Activated T-cell treated with anti-CD3 and anti-CD28 coated beads, Interleukin-2, amount 50 U/mL, for 24 hours (primary cell): ENCODE results near the gene CNOT6L.

Experiments
- DNase-seq: peaks from one replicate; pipeline ENCODE4 v3.0.0-alpha.2; 2020
- H3K27ac Mint-ChIP-seq: 2 replicates; pipeline ENCODE4 v1.8.0; 2020; ENCODE audit warnings: mild to moderate bottlenecking, mixed read lengths
- H3K27me3 Mint-ChIP-seq: 2 replicates; pipeline ENCODE4 v1.8.0; 2020; ENCODE audit warnings: mixed read lengths
- H3K36me3 Mint-ChIP-seq: 2 replicates; pipeline ENCODE4 v1.8.0; 2020; ENCODE audit warnings: low read depth, mixed read lengths
- H3K4me1 Mint-ChIP-seq: 2 replicates; pipeline ENCODE4 v1.8.0; 2020; ENCODE audit warnings: low read depth, mixed read lengths
- H3K4me3 Mint-ChIP-seq: 2 replicates; pipeline ENCODE4 v1.8.0; 2020; ENCODE audit warnings: mild to moderate bottlenecking, moderate library complexity, mixed read lengths
- H3K9me3 Mint-ChIP-seq: 2 replicates; pipeline ENCODE4 v1.8.0; 2020; ENCODE audit warnings: mixed read lengths

The CNOT6L gene

DNA sequence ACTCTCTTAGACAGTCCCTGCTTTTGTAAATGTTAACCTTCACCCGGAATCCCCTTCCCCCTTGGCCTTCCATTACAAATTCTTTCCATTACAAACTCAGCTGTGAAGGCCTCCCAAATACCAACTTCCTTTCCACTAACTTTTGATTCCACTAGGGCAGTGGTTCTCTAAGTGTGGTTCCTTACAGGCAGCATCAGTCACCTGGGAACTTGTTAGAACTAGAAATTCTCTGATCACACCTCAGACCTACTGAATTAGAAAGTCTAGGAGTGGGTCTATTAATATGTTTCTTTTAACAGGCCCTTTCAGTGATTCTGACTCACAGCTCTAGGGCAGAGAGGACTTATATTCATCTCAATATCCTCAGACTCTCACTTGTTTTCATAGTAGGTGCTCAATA is 24.5 kb upstream of the CNOT6L start:
- H3K36me3 Mint-ChIP-seq = no peaks in the 10 kb centered on the region
- peak overlapping the region; percentile 80 for H3K27ac Mint-ChIP-seq
- H3K4me1 Mint-ChIP-seq = peaks cover 28% of the 10 kb centered on the region
- no peak overlapping the region for H3K4me3 Mint-ChIP-seq
- no peaks in the 10 kb centered on the region for H3K27me3 Mint-ChIP-seq
- no peak for DNase-seq
- H3K9me3 Mint-ChIP-seq = peaks cover 2% of the 10 kb centered on the region

DNA sequence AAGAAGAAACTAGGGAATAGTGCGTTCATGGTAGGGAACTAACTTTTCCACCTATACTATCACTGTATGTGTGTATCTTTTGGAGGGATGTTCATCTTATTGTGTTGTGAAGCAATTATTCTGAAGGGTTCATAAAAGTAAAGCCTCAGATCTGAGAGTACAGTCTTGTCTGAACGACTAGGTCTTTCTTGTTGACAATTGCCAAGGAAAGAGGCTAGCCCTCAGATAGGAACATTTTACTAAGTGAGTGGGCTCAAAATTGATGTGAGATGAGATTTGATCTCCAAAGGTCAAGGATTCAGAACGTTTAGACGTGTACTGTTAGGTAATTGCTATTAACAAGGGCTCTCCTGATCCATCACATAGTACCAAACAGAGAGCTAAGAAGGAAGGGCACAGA is 15.2 kb upstream of the CNOT6L start:
- H3K27ac Mint-ChIP-seq = no peak overlapping the region
- no peak for DNase-seq

DNA sequence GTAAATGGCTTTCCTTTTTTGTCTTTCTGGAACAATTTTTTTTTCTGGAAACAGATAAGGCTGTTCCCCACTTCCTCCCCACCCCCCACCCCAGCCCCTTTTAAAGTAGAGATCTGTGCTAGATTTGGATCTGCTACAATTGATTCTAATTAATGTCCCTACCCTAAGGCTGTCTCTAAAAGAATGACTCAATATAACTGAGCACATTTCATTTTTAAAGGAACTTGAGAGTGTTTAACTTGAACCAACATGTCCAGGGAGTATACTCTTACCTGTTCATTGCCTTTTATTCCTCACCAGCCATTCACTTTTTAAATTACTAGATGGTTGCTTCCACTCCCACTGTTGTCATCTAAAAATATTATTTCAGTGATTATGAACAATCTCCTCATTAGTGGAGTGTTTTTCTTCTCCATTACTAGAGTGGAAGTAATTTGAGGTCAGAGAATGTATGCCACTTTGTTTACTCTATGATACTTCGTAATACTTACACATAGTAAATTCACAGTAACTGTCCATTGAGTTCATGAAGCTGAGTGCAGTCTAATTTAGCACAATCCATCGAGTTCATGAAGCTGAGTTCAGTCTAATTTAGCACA is 14.1 kb upstream of the CNOT6L start:
- Mint-ChIP-seq H3K27ac (no peak overlapping the region), H3K4me3 (no peak overlapping the region), H3K9me3 (no peaks in the 10 kb centered on the region), H3K36me3 (no peaks in the 10 kb centered on the region), H3K4me1 (peaks cover 14% of the 10 kb centered on the region), H3K27me3 (no peaks in the 10 kb centered on the region)
- no peak for DNase-seq

More for the DNA sequence above, 15.2 kb upstream of the CNOT6L start:
- Mint-ChIP-seq H3K4me3 (no peak overlapping the region), H3K27me3 (no peaks in the 10 kb centered on the region), H3K36me3 (no peaks in the 10 kb centered on the region), H3K4me1 (peaks cover 10% of the 10 kb centered on the region), H3K9me3 (no peaks in the 10 kb centered on the region)

DNA sequence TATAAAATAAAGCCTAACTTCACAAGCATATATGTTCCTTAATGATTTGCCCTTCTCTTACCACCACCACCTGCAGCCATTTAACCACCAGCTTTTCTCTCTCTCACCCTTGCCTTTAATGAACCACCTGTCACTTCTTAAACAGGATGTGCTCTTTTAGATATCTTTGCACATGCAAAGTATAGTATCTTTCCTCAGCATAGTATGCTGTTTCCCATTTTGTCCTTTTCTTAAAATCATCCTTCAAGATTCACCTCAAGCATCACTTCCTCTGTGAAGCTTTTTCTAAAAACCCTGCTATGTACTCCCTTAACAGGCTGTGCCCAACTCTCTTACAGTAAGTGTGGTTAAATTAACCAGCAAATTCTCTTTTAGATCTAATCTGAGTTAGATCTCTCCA is 8.2 kb upstream of the CNOT6L start:
- Mint-ChIP-seq H3K4me1 (peaks cover 35% of the 10 kb centered on the region), H3K4me3 (no peak overlapping the region), H3K36me3 (no peaks in the 10 kb centered on the region), H3K27ac (peak overlapping the region; percentile 84), H3K27me3 (no peaks in the 10 kb centered on the region), H3K9me3 (no peaks in the 10 kb centered on the region)
- no peak for DNase-seq

DNA sequence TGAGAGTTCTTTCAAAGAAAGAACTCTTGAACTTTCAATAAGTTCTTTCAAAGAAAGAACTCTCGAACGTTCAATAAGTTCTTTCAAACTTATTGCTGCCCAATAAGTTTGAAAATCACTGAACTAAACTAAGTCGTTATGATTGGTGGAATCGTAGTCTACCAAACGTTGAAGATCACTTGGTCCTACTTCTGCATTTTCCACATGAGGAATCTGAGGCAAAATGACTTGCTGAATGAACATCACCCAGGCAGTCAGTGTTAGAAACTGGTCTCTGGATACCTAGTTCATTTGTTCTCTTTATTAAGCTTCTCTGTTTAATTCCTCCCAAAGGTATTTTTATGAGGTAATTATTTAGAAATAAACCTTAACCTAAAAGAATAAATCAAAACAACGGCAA is 7.1 kb upstream of the CNOT6L start:
- no peaks in the 10 kb centered on the region for H3K36me3 Mint-ChIP-seq
- no peak for DNase-seq
- H3K27ac Mint-ChIP-seq = no peak overlapping the region
- H3K4me3 Mint-ChIP-seq = no peak overlapping the region
- H3K4me1 Mint-ChIP-seq = peaks cover 45% of the 10 kb centered on the region
- no peaks in the 10 kb centered on the region for H3K9me3 Mint-ChIP-seq
- no peaks in the 10 kb centered on the region for H3K27me3 Mint-ChIP-seq

DNA sequence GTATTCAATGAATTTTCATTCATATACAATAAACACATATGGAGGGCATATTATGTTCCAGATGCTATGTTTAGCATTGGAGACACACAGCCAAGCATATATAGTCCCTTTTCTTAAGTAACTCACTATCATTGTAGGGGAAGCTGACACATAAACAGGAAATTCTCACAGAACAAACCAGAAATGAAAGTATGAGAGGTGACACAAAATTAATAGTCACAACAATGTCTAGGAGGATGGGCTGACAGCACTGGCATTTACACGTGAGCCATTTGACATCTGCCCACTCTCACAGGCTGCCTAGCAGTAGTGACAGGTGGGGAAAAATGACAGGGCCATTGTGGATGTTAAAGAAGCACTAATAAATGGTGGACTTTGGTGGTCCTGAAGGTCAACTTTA is 2.6 kb upstream of the CNOT6L start:
- peaks cover 28% of the 10 kb centered on the region for H3K36me3 Mint-ChIP-seq
- no peaks in the 10 kb centered on the region for H3K9me3 Mint-ChIP-seq
- peak overlapping the region; percentile 99 for H3K27ac Mint-ChIP-seq
- peaks cover 43% of the 10 kb centered on the region for H3K4me1 Mint-ChIP-seq
- no peaks in the 10 kb centered on the region for H3K27me3 Mint-ChIP-seq
- H3K4me3 Mint-ChIP-seq = peak overlapping the region; percentile 93
- peak; percentile 33 for DNase-seq

DNA sequence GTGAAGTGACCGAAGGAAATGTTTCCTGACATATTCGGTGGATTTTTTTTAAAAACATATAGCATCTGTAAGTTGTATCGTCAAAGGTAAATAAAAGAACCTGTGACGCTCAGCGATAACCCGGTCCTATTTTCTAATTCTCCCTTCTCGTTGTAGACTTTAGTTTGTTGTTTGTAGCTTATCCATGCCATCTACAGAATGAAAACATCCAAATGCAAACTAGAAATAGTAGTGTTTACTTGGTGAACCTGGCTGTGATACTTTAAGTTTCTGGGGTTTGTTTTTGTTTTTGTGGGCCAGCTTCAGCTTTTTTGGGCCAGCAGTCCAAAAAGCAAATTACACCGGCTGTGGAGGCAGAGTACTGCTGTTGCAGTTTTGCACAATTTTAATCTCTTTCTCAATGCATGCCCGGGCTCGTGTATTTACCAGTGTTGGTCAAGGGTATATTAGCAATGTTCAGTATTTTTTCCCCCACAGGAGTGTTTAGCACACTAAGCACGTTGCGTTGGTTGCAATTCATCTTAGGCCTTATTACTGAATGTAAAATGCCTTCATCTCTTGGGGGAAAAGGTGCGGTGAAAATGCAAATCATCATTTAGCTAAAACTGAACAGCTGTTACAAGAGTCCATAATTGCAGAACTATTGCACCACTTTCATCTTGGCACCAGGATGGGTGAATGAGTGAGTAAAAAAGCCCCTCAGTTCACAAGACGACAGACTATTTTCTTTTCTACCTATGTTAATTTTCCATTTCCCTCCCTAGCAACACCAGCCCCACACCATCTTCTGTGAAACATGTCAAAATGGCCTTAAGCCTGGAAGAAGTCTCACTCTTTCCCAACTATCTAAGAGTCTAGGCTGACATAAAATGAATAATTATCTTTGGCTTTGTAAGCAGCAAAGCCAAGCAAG is 1.7 kb upstream of the CNOT6L start:
- Mint-ChIP-seq H3K4me3 (peak overlapping the region; percentile 93), H3K4me1 (peaks cover 41% of the 10 kb centered on the region)
- peak; percentile 33 for DNase-seq

GRCh38 chr4:77819843-77820648 is 878 bp upstream of the CNOT6L start:
- no peaks in the 10 kb centered on the region for H3K27me3 Mint-ChIP-seq
- H3K4me1 Mint-ChIP-seq = peaks cover 46% of the 10 kb centered on the region
- peak overlapping the region; percentile 93 for H3K4me3 Mint-ChIP-seq
- peak; percentile 96 for DNase-seq
- no peaks in the 10 kb centered on the region for H3K9me3 Mint-ChIP-seq
- peak overlapping the region; percentile 99 for H3K27ac Mint-ChIP-seq
- H3K36me3 Mint-ChIP-seq = peaks cover 30% of the 10 kb centered on the region

More for the DNA sequence above, 1.7 kb upstream of the CNOT6L start:
- Mint-ChIP-seq H3K9me3 (no peaks in the 10 kb centered on the region), H3K27me3 (no peaks in the 10 kb centered on the region), H3K27ac (peak overlapping the region; percentile 99), H3K36me3 (peaks cover 30% of the 10 kb centered on the region)

DNA sequence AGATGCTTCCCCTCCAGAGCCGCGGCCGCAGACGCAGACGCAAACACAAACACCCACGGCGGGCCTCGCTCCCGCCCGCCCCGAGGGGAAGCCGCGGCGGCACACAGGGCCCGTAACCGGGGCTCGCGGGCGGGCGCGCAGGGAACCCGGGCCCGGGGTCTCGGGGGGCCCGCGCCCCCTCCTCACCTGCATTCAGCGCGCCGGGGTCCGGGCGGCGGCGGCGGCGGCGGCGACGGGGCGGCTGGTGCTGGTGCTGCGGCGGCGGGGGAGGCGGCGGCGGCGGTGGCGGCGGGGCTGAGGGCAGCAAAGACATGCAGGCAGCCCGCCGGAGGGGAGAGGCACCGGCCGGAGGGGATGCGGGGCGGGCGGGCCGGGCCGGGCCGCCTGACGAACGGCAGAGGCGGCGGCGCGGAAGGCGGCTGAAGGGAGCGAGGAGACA is 255 bp upstream of the CNOT6L start:
- Mint-ChIP-seq H3K36me3 (peaks cover 32% of the 10 kb centered on the region), H3K27me3 (no peaks in the 10 kb centered on the region), H3K27ac (peak overlapping the region; percentile 98), H3K9me3 (no peaks in the 10 kb centered on the region), H3K4me1 (peaks cover 52% of the 10 kb centered on the region), H3K4me3 (peak overlapping the region; percentile 94)
- DNase-seq = no peak

DNA sequence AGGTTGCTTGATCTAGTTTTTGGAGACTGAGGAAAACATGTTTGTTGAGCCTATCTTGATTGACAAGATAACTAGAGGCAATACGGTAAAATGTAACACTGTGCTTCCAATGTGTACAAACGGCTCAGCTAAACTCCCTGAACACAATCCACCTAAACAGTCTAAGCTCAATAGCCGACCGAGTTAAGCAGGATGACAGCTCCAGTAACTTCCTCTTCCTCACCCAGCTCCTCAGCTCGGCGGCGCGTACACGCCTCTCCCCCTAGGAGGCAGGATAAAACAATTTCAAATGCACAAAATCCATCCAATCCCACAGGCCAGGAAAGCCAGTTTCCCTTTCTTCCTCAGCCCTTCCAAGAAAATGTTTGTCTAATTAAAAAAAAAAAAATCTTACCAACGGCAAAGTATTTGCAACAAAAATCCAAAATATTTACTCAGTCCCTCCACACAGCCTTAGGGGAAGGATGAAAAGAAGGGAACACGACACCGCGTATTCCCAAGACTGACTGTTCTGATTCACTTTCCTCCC is 1.0 kb downstream of the CNOT6L start:
- H3K27ac Mint-ChIP-seq = peak overlapping the region; percentile 97
- H3K4me1 Mint-ChIP-seq = peaks cover 64% of the 10 kb centered on the region
- H3K27me3 Mint-ChIP-seq = no peaks in the 10 kb centered on the region
- peak; percentile 49 for DNase-seq
- peaks cover 33% of the 10 kb centered on the region for H3K36me3 Mint-ChIP-seq
- H3K4me3 Mint-ChIP-seq = peak overlapping the region; percentile 95
- no peaks in the 10 kb centered on the region for H3K9me3 Mint-ChIP-seq

GRCh38 chr4:77817304-77818072 is 1.7 kb downstream of the CNOT6L start:
- DNase-seq = no peak
- Mint-ChIP-seq H3K4me3 (peak overlapping the region; percentile 95), H3K4me1 (peaks cover 66% of the 10 kb centered on the region), H3K27ac (peak overlapping the region; percentile 97), H3K36me3 (peaks cover 36% of the 10 kb centered on the region), H3K9me3 (no peaks in the 10 kb centered on the region), H3K27me3 (no peaks in the 10 kb centered on the region)

GRCh38 chr4:77816546-77816945 is 2.6 kb downstream of the CNOT6L start:
- Mint-ChIP-seq H3K27ac (peak overlapping the region; percentile 85), H3K9me3 (no peaks in the 10 kb centered on the region), H3K4me1 (peaks cover 65% of the 10 kb centered on the region), H3K36me3 (peaks cover 42% of the 10 kb centered on the region), H3K27me3 (no peaks in the 10 kb centered on the region), H3K4me3 (peak overlapping the region; percentile 64)
- DNase-seq = no peak

- Mint-ChIP-seq H3K27me3 (no peaks in the 10 kb centered on the region), H3K4me3 (peak overlapping the region; percentile 39), H3K9me3 (no peaks in the 10 kb centered on the region), H3K27ac (peak overlapping the region; percentile 70), H3K4me1 (peaks cover 65% of the 10 kb centered on the region), H3K36me3 (peaks cover 48% of the 10 kb centered on the region)
- DNase-seq = no peak
Measured at GRCh38 chr4:77815636-77816035, 3.5 kb downstream of the CNOT6L start.

- DNase-seq = no peak
- Mint-ChIP-seq H3K4me1 (peaks cover 79% of the 10 kb centered on the region), H3K36me3 (peaks cover 36% of the 10 kb centered on the region), H3K4me3 (no peak overlapping the region), H3K27ac (peak overlapping the region; percentile 76), H3K27me3 (no peaks in the 10 kb centered on the region), H3K9me3 (no peaks in the 10 kb centered on the region)
Measured at GRCh38 chr4:77805840-77806239, 13.3 kb downstream of the CNOT6L start.
